Thyroid gland (tissue), 4 donors: Measurements from ENCODE around the gene MMD2.

Source experiments
- POLR2A ChIP-seq, 2 donors: fragments of 450-650 bp; IDR thresholded peaks; one replicate each; pipeline ENCODE4 v1.6.1; 2017; ENCODE audit warnings: antibody characterized with exemption in 2 of 2, mild to moderate bottlenecking in 2 of 2, moderate library complexity in 1 of 2
- TF ChIP-seq, protein P1 (sequence below), 6 experiments: fragments of 200-600 bp in 3 of 6; fragments of 450-650 bp in 3 of 6; sonication (generic) in 3 of 6; IDR thresholded peaks; one replicate each; pipeline ENCODE4 v1.5.1; 2016 to 2019; ENCODE audit warnings: antibody characterized with exemption in 6 of 6, mild to moderate bottlenecking in 2 of 6, inconsistent platforms in 1 of 6, moderate library complexity in 1 of 6

- no peak for TF ChIP-seq POLR2A (IDR thresholded peaks at IDR 0.05)
- TF ChIP-seq, protein P1, sequence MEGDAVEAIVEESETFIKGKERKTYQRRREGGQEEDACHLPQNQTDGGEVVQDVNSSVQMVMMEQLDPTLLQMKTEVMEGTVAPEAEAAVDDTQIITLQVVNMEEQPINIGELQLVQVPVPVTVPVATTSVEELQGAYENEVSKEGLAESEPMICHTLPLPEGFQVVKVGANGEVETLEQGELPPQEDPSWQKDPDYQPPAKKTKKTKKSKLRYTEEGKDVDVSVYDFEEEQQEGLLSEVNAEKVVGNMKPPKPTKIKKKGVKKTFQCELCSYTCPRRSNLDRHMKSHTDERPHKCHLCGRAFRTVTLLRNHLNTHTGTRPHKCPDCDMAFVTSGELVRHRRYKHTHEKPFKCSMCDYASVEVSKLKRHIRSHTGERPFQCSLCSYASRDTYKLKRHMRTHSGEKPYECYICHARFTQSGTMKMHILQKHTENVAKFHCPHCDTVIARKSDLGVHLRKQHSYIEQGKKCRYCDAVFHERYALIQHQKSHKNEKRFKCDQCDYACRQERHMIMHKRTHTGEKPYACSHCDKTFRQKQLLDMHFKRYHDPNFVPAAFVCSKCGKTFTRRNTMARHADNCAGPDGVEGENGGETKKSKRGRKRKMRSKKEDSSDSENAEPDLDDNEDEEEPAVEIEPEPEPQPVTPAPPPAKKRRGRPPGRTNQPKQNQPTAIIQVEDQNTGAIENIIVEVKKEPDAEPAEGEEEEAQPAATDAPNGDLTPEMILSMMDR (IDR thresholded peaks at IDR 0.05), result peak; percentile 51 to 85 (median 69)
Measured at GRCh38 chr7:4883372-4884144, 75.4 kb downstream of the MMD2 start, which contains the start of gene RADIL.
